ENCODE results near the gene CASKIN1.

DNA sequence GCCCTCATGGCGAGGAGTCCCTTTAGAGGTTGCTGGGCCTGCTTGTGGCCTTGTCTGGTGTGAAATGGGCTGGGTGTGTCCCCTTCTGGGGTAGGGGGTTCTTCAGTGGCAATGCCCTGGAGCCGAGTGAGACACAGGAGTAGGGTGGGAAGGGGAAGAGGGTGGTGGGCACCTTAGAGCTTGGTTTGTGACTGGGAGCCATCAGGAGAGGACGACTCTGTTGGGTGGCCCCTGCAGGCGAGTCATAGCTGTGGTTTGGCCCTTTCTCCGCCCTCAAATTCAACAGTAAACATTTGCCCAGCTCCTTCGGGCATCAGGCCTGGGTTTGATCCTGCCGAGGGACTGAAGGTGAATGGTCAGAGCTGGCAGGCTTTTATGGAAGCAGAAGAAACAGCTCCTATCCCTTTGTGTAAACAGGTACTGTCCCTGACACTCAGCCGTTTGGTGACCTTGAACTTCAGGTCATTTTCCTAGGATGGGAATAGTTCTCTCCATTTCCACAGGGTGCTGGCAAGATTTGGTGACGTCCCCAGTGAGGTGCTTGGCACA lies 29.9 kb upstream of the CASKIN1 start:
- TF ChIP-seq, protein P1, sequence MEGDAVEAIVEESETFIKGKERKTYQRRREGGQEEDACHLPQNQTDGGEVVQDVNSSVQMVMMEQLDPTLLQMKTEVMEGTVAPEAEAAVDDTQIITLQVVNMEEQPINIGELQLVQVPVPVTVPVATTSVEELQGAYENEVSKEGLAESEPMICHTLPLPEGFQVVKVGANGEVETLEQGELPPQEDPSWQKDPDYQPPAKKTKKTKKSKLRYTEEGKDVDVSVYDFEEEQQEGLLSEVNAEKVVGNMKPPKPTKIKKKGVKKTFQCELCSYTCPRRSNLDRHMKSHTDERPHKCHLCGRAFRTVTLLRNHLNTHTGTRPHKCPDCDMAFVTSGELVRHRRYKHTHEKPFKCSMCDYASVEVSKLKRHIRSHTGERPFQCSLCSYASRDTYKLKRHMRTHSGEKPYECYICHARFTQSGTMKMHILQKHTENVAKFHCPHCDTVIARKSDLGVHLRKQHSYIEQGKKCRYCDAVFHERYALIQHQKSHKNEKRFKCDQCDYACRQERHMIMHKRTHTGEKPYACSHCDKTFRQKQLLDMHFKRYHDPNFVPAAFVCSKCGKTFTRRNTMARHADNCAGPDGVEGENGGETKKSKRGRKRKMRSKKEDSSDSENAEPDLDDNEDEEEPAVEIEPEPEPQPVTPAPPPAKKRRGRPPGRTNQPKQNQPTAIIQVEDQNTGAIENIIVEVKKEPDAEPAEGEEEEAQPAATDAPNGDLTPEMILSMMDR (IDR thresholded peaks at IDR 0.05; ENCODE audit: control extremely low read depth in 1 of 3, insufficient read depth in 1 of 3, low read depth in 1 of 3, low read length in 3 of 3), result no peak
- TF ChIP-seq YY1 (IDR thresholded peaks at IDR 0.05; ENCODE audit: low read depth, low read length), result no peak
- no peak for TF ChIP-seq KDM1A (IDR thresholded peaks at IDR 0.05; ENCODE audit: borderline replicate concordance, low read length)
- TF ChIP-seq BCL11A (IDR thresholded peaks at IDR 0.05; ENCODE audit: low read depth in 2 of 2, low read length in 2 of 2), result no peak
- no peak for TF ChIP-seq CEBPB (IDR thresholded peaks at IDR 0.05; ENCODE audit: low read depth, low read length)
- no peak for TF ChIP-seq EZH2 (IDR thresholded peaks at IDR 0.05; ENCODE audit: low read depth, low read length, severe bottlenecking)
- TF ChIP-seq CREB1 (IDR thresholded peaks at IDR 0.05), result no peak
- TF ChIP-seq TAF7 (optimal IDR thresholded peaks at IDR 0.05; ENCODE audit: borderline replicate concordance, low read depth, low read length), result no peak
- TF ChIP-seq RXRA (IDR thresholded peaks at IDR 0.05; ENCODE audit: insufficient read depth, low read depth, low read length), result no peak

All from H1 (cell line).